Uterus (tissue), 2 donors: ENCODE results near the gene TMBIM4.

Source experiments
- CTCF ChIP-seq, 4 experiments: fragments of 200-600 bp in 2 of 4; fragments of 450-650 bp in 2 of 4; sonication (generic) in 2 of 4; IDR thresholded peaks; one replicate each; pipeline ENCODE4 v1.5.1; 2016 to 2019; ENCODE audit warnings: antibody characterized with exemption in 4 of 4, mild to moderate bottlenecking in 2 of 4, moderate library complexity in 1 of 4
- POLR2A ChIP-seq, 2 donors: fragments of 450-650 bp; IDR thresholded peaks; one replicate each; pipeline ENCODE4 v1.6.1; 2016; ENCODE audit warnings: antibody characterized with exemption in 2 of 2, mild to moderate bottlenecking in 1 of 2, moderate library complexity in 1 of 2

GRCh38 chr12:66141299-66141698 lies 28.5 kb downstream of the TMBIM4 start:
- TF ChIP-seq CTCF (IDR thresholded peaks at IDR 0.05) (no peak), POLR2A (IDR thresholded peaks at IDR 0.05) (no peak)
